K562 (cell line): ENCODE data around the gene MBNL1. TPM values are rescaled to one million over a fixed set of nuclear protein-coding genes. Genes with fewer than 3 reads are reported as not detected.
A peak's percentile ranks its signal among the peaks of the same experiment; 100 is the strongest.

Experiments used
- CEBPG ChIP-seq, 3 experiments: fragments of 200-800 bp in 1 of 3; sonication (Bioruptor generic) in 1 of 3; sonication (generic) in 1 of 3; formaldehyde crosslinking in 1 of 3; IDR thresholded peaks in 2 of 3; conservative IDR thresholded peaks in 1 of 3; 2 replicates each; pipeline versions ENCODE4 v1.6.1 to v1.8.0; 2016 to 2022; ENCODE audit warnings: missing compliant biosample characterization in 2 of 3, missing genetic modification characterization in 2 of 3, mild to moderate bottlenecking in 1 of 3, missing genetic modification reagents in 1 of 3
- E2F8 ChIP-seq: fragments of 450-650 bp; IDR thresholded peaks from 2 replicates; pipeline ENCODE4 v1.7.1; 2018; ENCODE audit warnings: mild to moderate bottlenecking, low read depth; ENCODE audit not compliant: partially characterized antibody
- ELF4 ChIP-seq: fragments of 450-650 bp; formaldehyde crosslinking; IDR thresholded peaks from 2 replicates; pipeline ENCODE4 v1.4.0; 2022; ENCODE audit warnings: missing genetic modification characterization
- FOXM1 ChIP-seq, 2 experiments: fragments of 450-650 bp in 1 of 2; sonication (generic) in 1 of 2; formaldehyde crosslinking in 1 of 2; IDR thresholded peaks; 2 replicates each; pipeline versions ENCODE4 v1.6.1 to v1.9.0; 2017 to 2022; ENCODE audit warnings: low read depth in 2 of 2, mild to moderate bottlenecking in 2 of 2, missing genetic modification reagents in 1 of 2, moderate library complexity in 1 of 2
- GATA2 ChIP-seq: sonication (generic); formaldehyde crosslinking; IDR thresholded peaks from 2 replicates; pipeline ENCODE4 v1.4.0; 2020; ENCODE audit warnings: mild to moderate bottlenecking, missing genetic modification reagents
- KDM1A ChIP-seq, 2 experiments: fragments of 450-650 bp; IDR thresholded peaks; 2 replicates each; pipeline ENCODE4 v1.6.1; 2016; ENCODE audit warnings: mild to moderate bottlenecking in 2 of 2
- KLF1 ChIP-seq: fragments of 450-650 bp; IDR thresholded peaks from 2 replicates; pipeline ENCODE4 v1.6.1; 2016; ENCODE audit warnings: missing genetic modification characterization, missing compliant biosample characterization
- MTF1 ChIP-seq: fragments of 250-450 bp; sonication (Bioruptor Pico); IDR thresholded peaks from 2 replicates; pipeline ENCODE4 v1.9.0; 2021; ENCODE audit warnings: moderate library complexity, mild to moderate bottlenecking, inconsistent platforms, borderline replicate concordance
- RBM15 ChIP-seq: fragments of 200-400 bp; formaldehyde crosslinking; IDR thresholded peaks from 2 replicates; pipeline ENCODE4 v1.6.1; 2018; ENCODE audit warnings: mild to moderate bottlenecking, low read length, moderate library complexity; ENCODE audit not compliant: insufficient read depth
- RNF219 ChIP-seq: fragments of 250-450 bp; sonication (Bioruptor Pico); IDR thresholded peaks from 2 replicates; pipeline ENCODE4 v1.5.0; 2022; ENCODE audit warnings: mild to moderate bottlenecking
- ZKSCAN1 ChIP-seq: fragments of 150-350 bp; IDR thresholded peaks from 2 replicates; pipeline ENCODE4 v1.6.1; 2016; ENCODE audit warnings: low read depth, low read length
- ZNF140 ChIP-seq: fragments of 250-450 bp; sonication (Bioruptor Pico); IDR thresholded peaks from 2 replicates; pipeline ENCODE4 v1.8.0; 2021; ENCODE audit warnings: moderate library complexity, mild to moderate bottlenecking, inconsistent platforms
- ZNF217 ChIP-seq: sonication (generic); formaldehyde crosslinking; IDR thresholded peaks from 2 replicates; pipeline ENCODE4 v1.8.0; 2022; ENCODE audit warnings: mild to moderate bottlenecking, missing genetic modification reagents
- ZNF551 ChIP-seq: fragments of 250-450 bp; sonication (Bioruptor Pico); IDR thresholded peaks from 2 replicates; pipeline ENCODE4 v1.5.0; 2021; ENCODE audit warnings: mild to moderate bottlenecking, moderate library complexity
- ZNF586 ChIP-seq: fragments of 450-650 bp; formaldehyde crosslinking; conservative IDR thresholded peaks from 2 replicates; pipeline ENCODE4 v1.4.0; 2020; ENCODE audit warnings: mild to moderate bottlenecking, moderate library complexity
- ZNF668 ChIP-seq: fragments of 250-450 bp; sonication (Bioruptor Pico); IDR thresholded peaks from 2 replicates; pipeline ENCODE4 v1.8.0; 2022; ENCODE audit warnings: mild to moderate bottlenecking, inconsistent platforms
- polyA plus RNA-seq, 8 experiments: library from polyadenylated mRNA; depleted of rRNA in 4 of 8; stranded (reverse) in 5 of 8; unstranded in 3 of 8; fragments of >200 nt; fragmentation: Nextera tagmentation in 2 of 8; fragmentation: Illumina TruSeq in 1 of 8; extraction: Ambion mirVana in 2 of 8; extraction: Trizol in 1 of 8; gene quantifications; 2 replicates each; pipeline versions ENCODE4 v1.2.1 to v1.2.3, GENCODE V29; 2011 to 2014; ENCODE audit warnings: inconsistent platforms in 1 of 8, missing spikeins in 1 of 8
- total RNA-seq, 7 experiments: library from RNA; depleted of rRNA in 6 of 7; stranded (reverse); fragments of >200 nt in 6 of 7; fragmentation: Illumina TruSeq in 2 of 7; extraction: Trizol in 2 of 7; gene quantifications; 2 replicates each; pipeline versions ENCODE4 v1.2.1 to v1.2.3, GENCODE V29; 2011 to 2021; ENCODE audit warnings: low replicate concordance in 1 of 7
- TF ChIP-seq, protein P1 (sequence below): sonication (generic); formaldehyde crosslinking; IDR thresholded peaks from 2 replicates; pipeline ENCODE4 v1.8.1; 2022; ENCODE audit warnings: missing genetic modification reagents

The MBNL1 gene
- total and polyA plus RNA-seq, 9 of the 15 experiments (the other 6 are each of a cell fraction or from before 2014, with no cell fraction given): 70.3 to 243 (median 220) TPM

DNA sequence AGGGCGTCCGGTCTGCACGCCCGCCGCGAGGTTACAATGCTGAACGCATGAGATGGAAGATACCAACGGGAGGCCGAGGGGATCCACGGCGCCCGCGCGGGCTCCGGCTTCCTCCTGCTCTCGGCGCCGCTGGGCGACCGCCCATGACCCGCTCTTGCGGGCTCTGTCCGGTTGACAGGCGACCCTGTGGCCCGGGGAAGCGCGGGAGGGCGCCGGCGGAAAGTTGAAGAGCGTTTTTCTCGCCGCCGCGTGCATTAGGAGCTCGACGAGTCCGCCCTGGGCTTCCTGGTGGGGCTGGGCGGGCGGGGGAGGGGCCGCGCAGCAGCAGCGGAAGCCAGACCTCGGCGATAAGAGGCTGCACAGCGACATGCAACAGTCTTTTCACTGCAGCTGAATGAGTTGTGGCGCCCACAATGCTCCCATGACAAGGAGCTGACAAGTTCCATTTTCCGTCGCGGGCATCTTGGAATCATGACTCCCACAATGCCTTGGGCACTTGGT, at the start of gene MBNL1 (continued):
- TF ChIP-seq RNF219 (no peak), ZKSCAN1 (no peak), ZNF586 (CRISPR knock-in tag) (no peak), ZNF140 (CRISPR knock-in tag) (no peak), ZNF668 (CRISPR knock-in tag) (peak; percentile 22; the same call in 1 of the 2 replicates), ZNF217 (CRISPR knock-in tag) (no peak), FOXM1 (IDR thresholded peaks at IDR 0.05; ENCODE audit: low read depth) (no peak), FOXM1 (CRISPR knock-in tag; IDR thresholded peaks at IDR 0.05; ENCODE audit: low read depth) (no peak), RBM15 (no peak), ELF4 (no peak), KLF1 (tag) (no peak), CEBPG (CRISPR knock-in tag; IDR thresholded peaks at IDR 0.05) (no peak), CEBPG (tag; conservative IDR thresholded peaks at IDR 0.05 in 1 of 2, IDR thresholded peaks at IDR 0.05 in 1 of 2) (no peak), ZNF551 (CRISPR knock-in tag) (no peak), GATA2 (0 out of 2 replicates have a peak, but pooled peaks have one; percentile 28), KDM1A (IDR thresholded peaks at IDR 0.05) (no peak), E2F8 (no peak), MTF1 (CRISPR knock-in tag) (no peak)
- TF ChIP-seq, protein P1, sequence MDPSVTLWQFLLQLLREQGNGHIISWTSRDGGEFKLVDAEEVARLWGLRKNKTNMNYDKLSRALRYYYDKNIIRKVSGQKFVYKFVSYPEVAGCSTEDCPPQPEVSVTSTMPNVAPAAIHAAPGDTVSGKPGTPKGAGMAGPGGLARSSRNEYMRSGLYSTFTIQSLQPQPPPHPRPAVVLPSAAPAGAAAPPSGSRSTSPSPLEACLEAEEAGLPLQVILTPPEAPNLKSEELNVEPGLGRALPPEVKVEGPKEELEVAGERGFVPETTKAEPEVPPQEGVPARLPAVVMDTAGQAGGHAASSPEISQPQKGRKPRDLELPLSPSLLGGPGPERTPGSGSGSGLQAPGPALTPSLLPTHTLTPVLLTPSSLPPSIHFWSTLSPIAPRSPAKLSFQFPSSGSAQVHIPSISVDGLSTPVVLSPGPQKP (CRISPR knock-in tag): no peak
